WERI-Rb-1 (cell line): ENCODE data around the gene SUSD1.

ENCODE experiments used
- DNase-seq: peaks from one replicate; pipeline ENCODE4 v3.0.0-alpha.2; 2020
- H3K27ac ChIP-seq: fragments of 250-450 bp; sonication (Bioruptor Pico); 2 replicates; pipeline ENCODE4 v1.5.1; 2020; ENCODE audit warnings: mild to moderate bottlenecking, moderate library complexity
- H3K27me3 ChIP-seq: fragments of 250-450 bp; sonication (Bioruptor Pico); 2 replicates; pipeline ENCODE4 v1.5.1; 2021; ENCODE audit warnings: mild to moderate bottlenecking, low read depth, moderate library complexity; ENCODE audit not compliant: insufficient read depth, severe bottlenecking
- H3K36me3 ChIP-seq: fragments of 250-450 bp; sonication (Bioruptor Pico); 2 replicates; pipeline ENCODE4 v1.5.1; 2020; ENCODE audit warnings: mild to moderate bottlenecking, moderate library complexity
- H3K4me3 ChIP-seq: 2 replicates; pipeline ENCODE4 v1.5.1; 2011; ENCODE audit warnings: low read depth, mild to moderate bottlenecking, control low read depth, low read length
- H3K9me3 ChIP-seq: fragments of 250-450 bp; sonication (Bioruptor Pico); 2 replicates; pipeline ENCODE4 v1.5.1; 2021; ENCODE audit warnings: mild to moderate bottlenecking, moderate library complexity; ENCODE audit not compliant: severe bottlenecking
- TF ChIP-seq, protein P1 (sequence below): IDR thresholded peaks from 2 replicates; pipeline ENCODE4 v1.5.1; 2011; ENCODE audit warnings: low read depth, mild to moderate bottlenecking, control low read depth, inconsistent platforms, low read length

SUSD1 gene

DNA sequence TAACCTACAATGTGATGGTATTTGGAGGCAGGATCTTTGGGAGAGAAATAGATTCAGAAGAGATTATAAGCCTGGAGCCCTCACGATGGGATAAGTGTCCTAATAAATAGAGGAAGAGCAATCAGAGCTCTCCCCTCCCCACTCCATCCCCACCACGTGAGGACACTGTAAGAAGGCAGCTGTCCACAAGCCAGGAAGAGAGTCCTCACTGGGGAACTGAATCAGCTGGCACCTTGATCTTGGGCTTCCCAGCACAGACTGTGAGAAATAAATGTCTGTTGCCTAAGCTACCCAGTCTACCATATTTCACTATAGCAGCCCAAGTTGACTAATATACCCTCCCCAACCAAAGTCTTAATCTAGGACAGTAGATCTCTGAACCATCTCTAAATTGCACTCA is 118.1 kb downstream of the SUSD1 start:
- H3K9me3 ChIP-seq, result no peaks in the 10 kb centered on the region
- DNase-seq, result no peak
- H3K27ac ChIP-seq, result no peak overlapping the region
- TF ChIP-seq, protein P1, sequence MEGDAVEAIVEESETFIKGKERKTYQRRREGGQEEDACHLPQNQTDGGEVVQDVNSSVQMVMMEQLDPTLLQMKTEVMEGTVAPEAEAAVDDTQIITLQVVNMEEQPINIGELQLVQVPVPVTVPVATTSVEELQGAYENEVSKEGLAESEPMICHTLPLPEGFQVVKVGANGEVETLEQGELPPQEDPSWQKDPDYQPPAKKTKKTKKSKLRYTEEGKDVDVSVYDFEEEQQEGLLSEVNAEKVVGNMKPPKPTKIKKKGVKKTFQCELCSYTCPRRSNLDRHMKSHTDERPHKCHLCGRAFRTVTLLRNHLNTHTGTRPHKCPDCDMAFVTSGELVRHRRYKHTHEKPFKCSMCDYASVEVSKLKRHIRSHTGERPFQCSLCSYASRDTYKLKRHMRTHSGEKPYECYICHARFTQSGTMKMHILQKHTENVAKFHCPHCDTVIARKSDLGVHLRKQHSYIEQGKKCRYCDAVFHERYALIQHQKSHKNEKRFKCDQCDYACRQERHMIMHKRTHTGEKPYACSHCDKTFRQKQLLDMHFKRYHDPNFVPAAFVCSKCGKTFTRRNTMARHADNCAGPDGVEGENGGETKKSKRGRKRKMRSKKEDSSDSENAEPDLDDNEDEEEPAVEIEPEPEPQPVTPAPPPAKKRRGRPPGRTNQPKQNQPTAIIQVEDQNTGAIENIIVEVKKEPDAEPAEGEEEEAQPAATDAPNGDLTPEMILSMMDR, result no peak
- H3K4me3 ChIP-seq, result no peak overlapping the region
- H3K36me3 ChIP-seq, result peaks cover 47% of the 10 kb centered on the region
- no peaks in the 10 kb centered on the region for H3K27me3 ChIP-seq

DNA sequence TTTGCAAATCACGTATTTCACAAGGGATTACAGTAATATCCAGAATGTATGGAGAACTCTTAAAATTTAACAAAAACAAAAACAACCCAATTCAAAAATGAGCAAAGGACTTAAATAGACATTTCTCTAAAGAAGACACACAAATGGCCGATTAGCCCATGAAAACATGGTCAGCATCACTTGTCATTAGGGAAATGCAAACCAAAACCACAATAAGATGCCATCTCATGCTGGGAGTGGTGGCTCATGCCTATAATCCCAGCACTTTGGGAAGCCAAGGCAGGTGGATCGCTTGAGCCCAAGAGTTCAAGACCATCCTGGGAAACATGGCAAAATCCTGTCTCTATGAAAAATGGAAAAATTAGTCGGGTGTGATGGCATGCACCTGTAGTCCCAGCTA is 120.2 kb downstream of the SUSD1 start:
- no peak for DNase-seq
- TF ChIP-seq, protein P1, result no peak
- H3K36me3 ChIP-seq, result peaks cover 41% of the 10 kb centered on the region

DNA sequence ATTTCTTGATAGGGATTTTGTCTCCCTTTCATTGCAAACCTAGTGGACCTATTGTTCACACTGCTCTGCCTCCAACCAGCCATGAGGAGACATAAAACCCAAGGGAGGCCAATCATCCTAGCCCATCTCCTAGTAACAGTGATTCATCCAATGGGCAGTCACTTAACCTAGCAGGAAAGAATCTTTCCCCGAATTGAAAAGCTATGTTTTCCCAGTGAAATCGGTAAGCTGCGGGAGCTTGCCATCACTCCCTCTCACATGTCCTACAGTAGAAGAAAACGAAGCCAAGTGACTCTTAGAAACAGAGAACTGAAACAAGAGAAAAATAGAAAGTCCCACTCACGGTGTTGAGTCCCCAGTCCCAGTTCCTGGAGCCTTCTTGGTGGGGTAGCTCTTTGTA is 123.3 kb downstream of the SUSD1 start:
- no peaks in the 10 kb centered on the region for H3K9me3 ChIP-seq
- TF ChIP-seq, protein P1, result no peak
- no peak overlapping the region for H3K4me3 ChIP-seq
- H3K27me3 ChIP-seq, result no peaks in the 10 kb centered on the region
- no peak overlapping the region for H3K27ac ChIP-seq
- DNase-seq, result no peak
- H3K36me3 ChIP-seq, result peaks cover 24% of the 10 kb centered on the region

More for the DNA sequence above, 120.2 kb downstream of the SUSD1 start:
- H3K27ac ChIP-seq, result no peak overlapping the region
- H3K9me3 ChIP-seq, result no peaks in the 10 kb centered on the region
- no peak overlapping the region for H3K4me3 ChIP-seq
- no peaks in the 10 kb centered on the region for H3K27me3 ChIP-seq

DNA sequence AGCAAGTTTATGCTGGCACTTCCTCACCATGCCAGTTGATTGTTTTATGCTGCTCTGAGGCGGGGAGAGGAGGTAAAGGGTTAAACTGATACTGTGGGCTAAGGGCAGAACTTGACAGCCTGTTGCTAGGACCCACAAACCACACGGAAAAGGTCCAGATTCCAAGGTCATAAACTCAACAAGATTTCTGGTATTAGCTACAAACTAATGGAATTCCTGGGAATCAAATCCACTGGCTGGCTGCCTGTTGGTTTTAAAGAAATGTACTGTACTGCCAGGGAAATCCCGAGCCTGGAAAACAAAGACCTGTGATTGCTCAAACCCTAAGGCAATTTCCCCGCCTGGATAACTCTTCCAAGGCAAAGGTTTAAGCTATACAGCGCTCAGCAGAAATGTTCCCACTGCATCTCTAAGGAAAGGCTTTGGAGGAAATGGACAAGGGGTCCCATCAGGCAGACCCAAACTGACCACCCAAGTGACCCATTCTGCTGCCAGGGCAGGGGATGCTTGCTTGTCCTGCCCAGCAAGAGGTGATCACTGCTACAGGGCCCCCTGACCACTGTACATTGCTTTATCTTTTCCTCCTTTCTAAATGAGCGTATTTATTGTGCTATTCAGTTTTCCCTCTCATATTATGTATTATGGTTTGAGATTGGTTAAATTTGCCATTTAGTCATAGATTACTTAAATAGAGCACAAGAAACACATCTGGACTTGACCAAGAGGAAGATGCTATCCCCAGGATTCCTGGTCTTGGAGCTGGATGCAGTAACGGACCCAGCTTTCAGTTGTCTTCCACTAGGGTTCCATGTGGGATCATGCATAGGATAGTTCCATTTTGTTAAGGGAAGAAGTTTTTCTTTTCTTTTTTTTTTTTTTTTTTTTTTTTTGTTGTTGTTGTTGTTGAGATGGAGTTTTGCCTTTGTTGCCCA is 124.3 kb downstream of the SUSD1 start:
- no peak overlapping the region for H3K27ac ChIP-seq
- H3K36me3 ChIP-seq, result peaks cover 24% of the 10 kb centered on the region
- H3K4me3 ChIP-seq, result no peak overlapping the region
- DNase-seq, result no peak
- H3K9me3 ChIP-seq, result no peaks in the 10 kb centered on the region
- no peaks in the 10 kb centered on the region for H3K27me3 ChIP-seq
- TF ChIP-seq, protein P1, result no peak

DNA sequence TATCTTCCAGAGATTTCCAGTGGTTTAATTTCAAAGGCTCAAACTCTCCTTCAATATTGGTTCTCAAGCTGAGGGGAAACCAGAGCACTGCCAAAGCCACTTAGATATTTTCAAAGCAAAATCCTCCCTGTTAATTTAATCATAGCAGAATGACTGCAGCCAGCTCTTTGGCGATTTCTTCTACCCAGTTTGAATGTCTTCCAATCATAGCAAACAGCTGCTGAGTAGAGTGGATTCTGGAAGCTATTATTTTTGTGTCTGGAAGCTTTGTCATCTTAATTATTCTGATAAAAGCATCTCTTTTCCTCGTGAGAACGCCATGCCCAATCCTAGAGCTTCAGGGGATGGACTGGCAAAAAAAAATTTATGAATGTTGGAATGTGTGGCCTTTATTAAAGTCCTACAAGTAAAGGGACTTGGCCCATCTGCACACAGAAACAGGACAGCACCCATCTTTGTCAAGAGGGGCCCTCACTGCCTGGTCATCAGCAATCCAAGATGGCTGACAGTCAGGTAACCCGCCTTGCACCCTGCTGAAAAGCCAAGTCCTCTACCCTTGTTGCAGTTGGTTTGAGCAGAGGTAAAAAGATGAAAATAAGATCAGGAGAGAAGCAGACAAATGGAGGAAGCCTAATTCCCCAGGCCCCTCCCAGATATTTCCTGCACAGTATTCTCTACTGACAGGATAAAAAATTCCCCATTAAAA is 125.1 kb downstream of the SUSD1 start:
- no peaks in the 10 kb centered on the region for H3K27me3 ChIP-seq
- no peak overlapping the region for H3K4me3 ChIP-seq
- DNase-seq, result no peak
- no peaks in the 10 kb centered on the region for H3K9me3 ChIP-seq
- TF ChIP-seq, protein P1, result no peak
- H3K36me3 ChIP-seq, result peaks cover 18% of the 10 kb centered on the region
- H3K27ac ChIP-seq, result no peak overlapping the region
